BLaER1 treated with 17β-estradiol and CSF1 and Interleukin-3, amounts not matched to agents 10 nM and 100 nM (cell line): ENCODE measurements around the gene RGPD5.
"Not testable (repeated sequence)": the region's sequence is repeated elsewhere in the genome, so short reads cannot be mapped to it uniquely, and the experiment has no call there.

ENCODE experiments used
- H3K27ac ChIP-seq, 11 experiments: shearing (Covaris generic); formaldehyde crosslinking; 2 replicates each; pipeline ENCODE4 v1.8.1; 2022
- H3K27me3 ChIP-seq, 11 experiments: shearing (Covaris generic); formaldehyde crosslinking; 2 replicates each; pipeline ENCODE4 v1.8.1; 2022
- H3K36me3 ChIP-seq, 11 experiments: shearing (Covaris generic); formaldehyde crosslinking; 2 replicates each; pipeline ENCODE4 v1.8.1; 2022
- H3K4me1 ChIP-seq, 10 experiments: shearing (Covaris generic); formaldehyde crosslinking; 2 replicates each; pipeline ENCODE4 v1.8.1; 2022
- H3K4me2 ChIP-seq, 11 experiments: shearing (Covaris generic); formaldehyde crosslinking; 2 replicates each; pipeline ENCODE4 v1.8.1; 2022
- H3K4me3 ChIP-seq, 10 experiments: shearing (Covaris generic); formaldehyde crosslinking; 2 replicates each; pipeline ENCODE4 v1.8.1; 2022
- H3K9ac ChIP-seq, 11 experiments: shearing (Covaris generic); formaldehyde crosslinking; 2 replicates each; pipeline ENCODE4 v1.8.1; 2022
- H3K9me3 ChIP-seq, 11 experiments: shearing (Covaris generic); formaldehyde crosslinking; replicated peaks in 1 of 11; 2 replicates each; pipeline ENCODE4 v1.8.1; 2022
- H4K20me1 ChIP-seq, 11 experiments: shearing (Covaris generic); formaldehyde crosslinking; 2 replicates each; pipeline ENCODE4 v1.8.1; 2022

The RGPD5 gene

DNA sequence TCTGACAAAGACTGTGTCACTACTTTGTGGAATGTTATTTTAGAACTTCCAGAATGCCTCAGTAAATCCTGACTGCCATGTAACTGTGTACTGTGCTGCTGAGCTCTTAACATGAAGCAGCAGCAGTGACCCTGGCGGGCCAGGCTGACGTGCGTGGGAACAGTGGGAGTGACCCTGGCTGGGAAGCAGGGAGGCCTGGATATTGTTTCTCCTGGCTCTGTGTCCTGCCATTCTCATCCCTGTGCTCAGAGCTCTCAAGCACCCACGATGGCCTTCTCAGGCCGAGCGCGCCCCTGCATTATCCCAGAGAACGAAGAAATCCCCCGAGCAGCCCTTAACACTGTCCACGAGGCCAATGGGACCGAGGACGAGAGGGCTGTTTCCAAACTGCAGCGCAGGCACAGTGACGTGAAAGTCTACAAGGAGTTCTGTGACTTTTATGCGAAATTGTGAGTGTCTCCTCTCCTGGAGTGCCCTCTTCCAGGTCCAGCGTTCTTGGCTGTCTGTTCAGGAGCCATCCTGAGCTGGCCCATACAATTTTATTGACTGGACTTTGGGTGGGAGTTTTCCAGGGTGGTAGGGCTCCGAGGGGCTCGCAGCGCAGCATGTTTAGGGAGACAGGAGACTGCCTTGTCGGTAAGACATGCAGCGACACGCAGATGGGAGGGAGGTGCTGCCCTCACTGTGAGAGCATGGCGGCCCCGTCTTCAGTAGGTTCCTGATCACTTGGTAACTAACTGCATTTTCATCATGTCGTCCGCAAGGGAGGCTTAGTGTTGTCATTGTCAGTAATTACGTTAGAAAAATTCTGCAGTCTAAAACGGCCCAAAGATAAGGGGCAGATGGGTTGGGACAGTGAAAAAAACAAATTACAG is 104.6 kb downstream of the RGPD5 start, which contains the start of gene LIMS3:
TSS of gene LIMS3 (plus strand) at position 227 of the 875 bp plus-strand sequence. CDS start at position 268, 41 bp downstream.
- H3K9ac ChIP-seq, H3K4me2 ChIP-seq, H4K20me1 ChIP-seq, H3K9me3 ChIP-seq, H3K36me3 ChIP-seq, H3K4me3 ChIP-seq, H3K27me3 ChIP-seq, H3K27ac ChIP-seq, H3K4me1 ChIP-seq: not testable (repeated sequence)

- not testable (repeated sequence) for H3K4me3 ChIP-seq, H3K36me3 ChIP-seq, H3K4me1 ChIP-seq, H3K9me3 ChIP-seq, H3K4me2 ChIP-seq, H3K27me3 ChIP-seq, H3K27ac ChIP-seq, H3K9ac ChIP-seq, H4K20me1 ChIP-seq
Measured at GRCh38 chr2:109905796-109906195, 111.7 kb downstream of the RGPD5 start.
